IPS-NIHi7 (cell line): Measurements from ENCODE around the gene BCKDK.
"Not testable (repeated sequence)": the region's sequence is repeated elsewhere in the genome, so short reads cannot be mapped to it uniquely, and the experiment has no call there.

Experiments
- DNase-seq: peaks from one replicate; pipeline ENCODE4 v3.0.0; 2012; ENCODE audit warnings: mixed read lengths; ENCODE audit errors: extremely low spot score

The BCKDK gene

GRCh38 chr16:31141489-31142108 is 33.4 kb downstream of the BCKDK start:
- DNase-seq = no peak

- DNase-seq = peak; percentile 99
These were observed 34.2 kb downstream of the BCKDK start for GRCh38 chr16:31142109-31143010.

DNA sequence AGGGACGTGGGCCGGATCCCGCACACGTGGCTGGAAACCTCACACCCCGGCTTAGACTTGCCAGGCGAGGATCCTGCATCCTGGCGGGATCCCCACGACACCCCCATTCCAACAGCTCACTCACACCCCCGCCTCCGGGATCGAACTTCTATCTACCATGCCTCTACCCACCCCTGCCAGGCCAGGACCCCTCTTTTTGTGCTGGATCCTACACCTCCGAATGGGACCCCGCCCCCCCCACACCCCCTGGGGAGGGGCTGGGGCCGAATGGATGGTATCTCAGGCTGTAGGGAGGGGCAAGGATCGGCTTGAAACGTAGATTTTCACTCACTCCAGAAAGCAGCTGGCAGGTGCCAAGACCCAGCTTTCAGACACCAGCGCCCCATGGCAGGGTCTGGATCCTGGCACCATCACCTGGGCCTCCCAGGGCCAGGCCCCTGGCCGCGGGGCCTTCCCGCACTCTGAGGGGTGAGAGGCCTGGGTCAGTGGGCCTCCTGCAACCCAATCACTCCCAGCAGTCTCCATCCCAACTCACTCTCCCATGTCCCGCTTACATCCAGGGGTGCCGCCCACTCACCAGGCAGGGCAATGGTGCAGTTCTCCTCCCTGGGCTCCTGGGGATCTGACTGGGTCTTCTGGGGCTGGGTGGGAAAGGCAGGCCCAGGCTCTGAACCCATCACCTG is 35.0 kb downstream of the BCKDK start:
- no peak for DNase-seq

- DNase-seq = no peak
These were observed 35.5 kb downstream of the BCKDK start for GRCh38 chr16:31143694-31144148.

GRCh38 chr16:31144418-31144817 is 36.2 kb downstream of the BCKDK start:
- not testable (repeated sequence) for DNase-seq

DNA sequence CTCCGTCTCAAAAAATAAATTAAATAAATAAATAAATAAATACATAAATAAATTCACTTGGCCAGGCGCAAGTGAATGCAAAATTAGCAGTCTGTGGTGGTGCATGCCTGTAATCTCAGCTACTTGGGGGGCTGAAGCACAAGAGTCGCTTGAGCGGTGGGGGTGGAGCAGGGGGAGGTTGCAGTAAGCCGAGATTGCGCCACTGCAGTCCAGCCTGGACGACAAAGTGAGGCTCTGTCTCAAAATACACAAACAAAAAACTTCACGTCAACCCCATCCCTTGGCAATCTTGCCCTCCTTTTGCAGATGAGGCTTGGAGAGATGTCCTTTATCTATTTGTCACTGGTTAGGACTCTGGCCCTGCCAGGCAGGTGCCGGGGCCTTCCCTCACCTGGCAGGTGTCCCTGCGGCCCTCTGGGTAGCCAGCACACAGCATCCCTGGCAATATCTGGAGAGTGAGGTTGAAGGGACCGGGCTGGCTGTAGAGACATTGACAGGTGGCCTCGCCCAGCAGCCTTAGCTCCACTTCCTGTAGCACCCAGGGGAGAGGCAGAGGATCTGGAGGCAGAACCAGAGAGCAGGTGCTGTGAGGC is 37.3 kb downstream of the BCKDK start:
- no peak for DNase-seq

DNA sequence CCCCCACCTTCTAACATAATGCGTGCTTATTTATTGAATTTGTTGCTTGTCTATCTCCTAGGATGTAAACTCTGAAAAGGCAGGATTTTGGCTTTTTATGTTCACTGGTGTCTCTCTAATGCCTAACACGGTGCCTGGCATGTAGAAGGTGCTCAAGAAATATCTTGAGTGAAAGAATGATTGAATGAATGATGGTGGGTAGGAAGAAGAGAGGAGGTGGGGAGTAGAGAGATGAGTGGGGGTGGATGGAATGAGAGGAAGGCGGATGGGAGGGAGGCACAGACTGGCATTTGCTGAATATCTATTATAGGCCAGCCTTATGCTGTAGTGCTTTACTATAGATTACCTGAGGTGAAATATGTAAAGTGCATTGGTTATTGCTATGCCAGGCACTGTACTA is 39.4 kb downstream of the BCKDK start:
- DNase-seq = no peak

GRCh38 chr16:31148281-31148728 is 40.1 kb downstream of the BCKDK start:
- DNase-seq = peak; percentile 71

DNA sequence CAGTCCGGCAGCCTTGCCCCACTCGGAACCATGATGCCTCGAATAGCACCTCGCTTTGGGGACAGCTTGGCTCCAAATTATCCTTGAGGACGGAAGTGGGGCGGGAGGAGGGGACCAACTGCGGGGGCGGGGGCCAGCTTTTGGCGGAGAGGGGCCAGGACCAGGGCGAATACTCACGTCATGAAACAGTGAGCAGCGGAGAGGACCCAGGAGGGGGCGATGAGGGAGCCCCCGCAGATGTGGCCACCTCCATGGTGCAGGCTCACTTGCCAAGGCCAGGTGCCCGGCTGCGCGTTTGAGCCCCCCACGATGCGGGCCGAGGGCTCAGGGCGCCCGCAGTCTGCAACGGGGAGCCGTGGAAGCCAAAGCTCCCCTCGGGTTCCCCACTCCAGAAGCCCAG is 40.7 kb downstream of the BCKDK start:
- DNase-seq = no peak

GRCh38 chr16:31149332-31149731 is 41.1 kb downstream of the BCKDK start:
- DNase-seq = no peak

GRCh38 chr16:31149894-31150890 is 42.0 kb downstream of the BCKDK start, which contains the start of gene PRSS36:
TSS of gene PRSS36 (minus strand) at chr16:31150066. CDS start at chr16:31150035, 31 bp downstream.
- DNase-seq = no peak

DNA sequence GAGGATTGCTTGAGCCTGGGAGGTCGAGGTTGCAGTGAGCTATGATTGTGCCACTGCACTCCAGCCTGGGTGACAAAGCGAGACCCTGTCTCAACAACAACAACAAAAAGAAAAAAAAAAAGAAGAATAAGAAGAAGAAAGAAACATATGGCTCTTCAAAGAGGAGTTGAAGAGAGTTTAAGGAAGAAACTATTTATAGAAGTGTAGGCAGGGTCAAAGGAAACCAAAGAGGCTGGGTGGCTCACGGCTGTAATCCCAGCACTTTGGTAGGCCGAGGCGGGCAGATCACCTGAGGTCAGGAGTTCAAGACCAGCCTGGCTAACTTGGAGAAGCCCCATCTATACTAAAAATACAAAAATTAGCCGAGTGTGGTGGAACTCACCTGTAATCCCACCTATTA is 42.8 kb downstream of the BCKDK start:
- not testable (repeated sequence) for DNase-seq

DNA sequence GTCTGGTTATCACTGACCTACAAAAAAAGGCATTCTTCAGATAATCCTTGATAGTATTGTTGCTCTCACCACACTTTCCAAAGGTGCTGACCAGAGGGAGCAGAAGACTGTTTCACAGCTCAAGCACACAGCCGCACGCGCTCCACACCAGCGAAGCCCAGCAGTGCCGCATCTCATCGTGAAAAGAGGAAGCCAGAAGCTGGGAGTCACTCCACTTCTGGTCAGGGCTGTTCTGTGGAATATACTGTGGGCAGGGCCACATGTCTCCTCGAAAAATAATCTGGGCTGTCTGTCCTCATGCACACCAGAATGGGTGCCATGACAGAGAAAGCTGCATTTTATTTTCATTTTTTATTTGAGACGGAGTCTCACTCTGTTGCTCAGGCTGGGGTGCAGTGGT is 49.0 kb downstream of the BCKDK start:
- no peak for DNase-seq
